Activated CD4-positive, alpha-beta T cell treated with anti-CD3 and anti-CD28 coated beads, Interleukin-2, amount 10 ng/mL, durations not matched to agents 7 days and 5 days (primary cell): Measurements from ENCODE around the gene SULT1A3. TPM values are rescaled to one million over a fixed set of nuclear protein-coding genes. Genes with fewer than 3 reads are reported as not detected.
A peak's percentile ranks its signal among the peaks of the same experiment; 100 is the strongest.

Experiments used
- CTCF ChIA-PET: fragments of 350-600 bp; sonication (Branson Sonifier 250); formaldehyde crosslinking; loops from one replicate; lab custom pipeline; 2021; ENCODE audit warnings: antibody characterized with exemption; lab: Charles Lee
- POLR2A ChIA-PET: fragments of 350-600 bp; sonication (Branson Sonifier 250); formaldehyde crosslinking; loops from one replicate; lab custom pipeline; 2021; ENCODE audit warnings: antibody characterized with exemption; lab: Charles Lee
- DNase-seq: peaks from one replicate; pipeline ENCODE4 v3.0.0-alpha.2; 2020
- H3K27ac Mint-ChIP-seq: one replicate; pipeline ENCODE4 v1.8.0; 2021; ENCODE audit warnings: mild to moderate bottlenecking, moderate library complexity, mixed read lengths
- H3K27me3 Mint-ChIP-seq: one replicate; pipeline ENCODE4 v1.8.0; 2021; ENCODE audit warnings: mixed read lengths
- H3K36me3 Mint-ChIP-seq: one replicate; pipeline ENCODE4 v1.8.0; 2021; ENCODE audit warnings: low read depth, mixed read lengths
- H3K4me1 Mint-ChIP-seq: one replicate; pipeline ENCODE4 v1.8.0; 2021; ENCODE audit warnings: mixed read lengths
- H3K4me3 Mint-ChIP-seq: one replicate; pipeline ENCODE4 v1.8.0; 2021; ENCODE audit warnings: mild to moderate bottlenecking, moderate library complexity, mixed read lengths
- H3K9me3 Mint-ChIP-seq: one replicate; pipeline ENCODE4 v1.8.0; 2021; ENCODE audit warnings: mixed read lengths
- total RNA-seq, 2 experiments: library from RNA; stranded (reverse); gene quantifications; one replicate each; pipeline ENCODE4 v1.2.3, GENCODE V29; 2021

Gene SULT1A3
- total RNA-seq, 2 experiments from 2014 or later, result 37.5 to 38.1 TPM

- Mint-ChIP-seq H3K4me1 (peaks cover 10% of the 10 kb centered on the region), H3K9me3 (no peaks in the 10 kb centered on the region), H3K27me3 (no peaks in the 10 kb centered on the region), H3K4me3 (no peak overlapping the region), H3K36me3 (peaks cover 11% of the 10 kb centered on the region), H3K27ac (peak overlapping the region; percentile 73)
- ChIA-PET CTCF (interaction anchor here (0.6 to 2.6 kb wide), 6 partner anchors 19 to 449 kb away, joined by 3 to 9 read pairs (median 4); partner anchors contain the start of gene TBX6), POLR2A (no interaction called here)
- DNase-seq, result no peak
Measured at GRCh38 chr16:30179931-30180330, 19.1 kb upstream of the SULT1A3 start.

GRCh38 chr16:30180741-30181140 lies 18.3 kb upstream of the SULT1A3 start:
- peaks cover 10% of the 10 kb centered on the region for H3K4me1 Mint-ChIP-seq
- no peaks in the 10 kb centered on the region for H3K9me3 Mint-ChIP-seq
- POLR2A ChIA-PET, result no interaction called here
- CTCF ChIA-PET, result interaction anchor here (2.6 kb wide), 1 partner anchor 88 kb away, joined by 9 read pairs; the partner anchor contains the start of gene TBX6
- peaks cover 20% of the 10 kb centered on the region for H3K36me3 Mint-ChIP-seq
- H3K27ac Mint-ChIP-seq, result no peak overlapping the region
- no peaks in the 10 kb centered on the region for H3K27me3 Mint-ChIP-seq
- DNase-seq, result no peak
- H3K4me3 Mint-ChIP-seq, result no peak overlapping the region

GRCh38 chr16:30183233-30184095 lies 15.6 kb upstream of the SULT1A3 start, which contains the start of gene CORO1A:
CORO1A (plus strand) TSS chr16:30183602; CDS start chr16:30185210, 1,608 bp downstream.
- peak within 1 kb of the TSS; percentile 99 for H3K4me3 Mint-ChIP-seq
- H3K9me3 Mint-ChIP-seq, result no peaks in the 10 kb centered on the region
- H3K27me3 Mint-ChIP-seq, result no peaks in the 10 kb centered on the region
- H3K36me3 Mint-ChIP-seq, result peaks cover 44% of the 10 kb centered on the region
- CTCF ChIA-PET, result interaction anchor here (0.8 to 3.5 kb wide), 3 partner anchors 41 to 128 kb away, joined by 3 to 28 read pairs (median 3); partner anchors contain the start of gene TBX6
- peak; percentile 89 for DNase-seq
- POLR2A ChIA-PET, result interaction anchor here (0.7 kb wide), 1 partner anchor 71 kb away, joined by 3 read pairs; no protein-coding TSS in a partner anchor
- peak within 1 kb of the TSS; percentile 97 for H3K27ac Mint-ChIP-seq
- peaks cover 25% of the 10 kb centered on the region for H3K4me1 Mint-ChIP-seq

GRCh38 chr16:30184096-30184890 lies 14.8 kb upstream of the SULT1A3 start:
- H3K27me3 Mint-ChIP-seq, result no peaks in the 10 kb centered on the region
- POLR2A ChIA-PET, result no interaction called here
- peaks cover 44% of the 10 kb centered on the region for H3K36me3 Mint-ChIP-seq
- H3K9me3 Mint-ChIP-seq, result no peaks in the 10 kb centered on the region
- peaks cover 25% of the 10 kb centered on the region for H3K4me1 Mint-ChIP-seq
- H3K4me3 Mint-ChIP-seq, result peak overlapping the region; percentile 99
- peak overlapping the region; percentile 97 for H3K27ac Mint-ChIP-seq
- DNase-seq, result peak; percentile 93
- CTCF ChIA-PET, result interaction anchor here (0.6 to 3.5 kb wide), 3 partner anchors 42 to 711 kb away, joined by 3 to 28 read pairs (median 4); partner anchors contain the start of gene TBX6

GRCh38 chr16:30184891-30185682 lies 14.0 kb upstream of the SULT1A3 start:
- POLR2A ChIA-PET, result interaction anchor here (1.0 to 1.5 kb wide), 4 partner anchors 45 to 287 kb away, joined by 4 to 5 read pairs (median 4); partner anchors contain the start of gene TBX6
- H3K9me3 Mint-ChIP-seq, result no peaks in the 10 kb centered on the region
- H3K4me1 Mint-ChIP-seq, result peaks cover 25% of the 10 kb centered on the region
- peak overlapping the region; percentile 99 for H3K4me3 Mint-ChIP-seq
- peak overlapping the region; percentile 97 for H3K27ac Mint-ChIP-seq
- DNase-seq, result no peak
- H3K27me3 Mint-ChIP-seq, result no peaks in the 10 kb centered on the region
- H3K36me3 Mint-ChIP-seq, result peaks cover 44% of the 10 kb centered on the region
- CTCF ChIA-PET, result interaction anchor here (0.8 to 3.5 kb wide), 7 partner anchors 13 to 472 kb away, joined by 3 to 28 read pairs (median 4); partner anchors contain the start of genes GDPD3 and TBX6

- POLR2A ChIA-PET, result interaction anchor here (0.8 to 1.5 kb wide), 5 partner anchors 11 to 286 kb away, joined by 3 to 5 read pairs (median 4); partner anchors contain the start of gene TBX6
- CTCF ChIA-PET, result interaction anchor here (0.6 to 3.5 kb wide), 9 partner anchors 14 to 471 kb away, joined by 3 to 28 read pairs (median 4); partner anchors contain the start of genes GDPD3 and TBX6
- Mint-ChIP-seq H3K36me3 (peaks cover 44% of the 10 kb centered on the region), H3K9me3 (no peaks in the 10 kb centered on the region), H3K4me3 (peak overlapping the region; percentile 99), H3K27me3 (no peaks in the 10 kb centered on the region), H3K4me1 (peaks cover 25% of the 10 kb centered on the region), H3K27ac (peak overlapping the region; percentile 97)
- peak; percentile 93 for DNase-seq
Measured at GRCh38 chr16:30185683-30186421, 13.2 kb upstream of the SULT1A3 start.

- ChIA-PET CTCF (interaction anchor here (0.6 to 3.5 kb wide), 10 partner anchors 14 to 471 kb away, joined by 3 to 28 read pairs (median 4); partner anchors contain the start of genes GDPD3 and TBX6), POLR2A (interaction anchor here (0.8 to 1.5 kb wide), 4 partner anchors 12 to 285 kb away, joined by 3 to 5 read pairs (median 4); partner anchors contain the start of gene TBX6)
- Mint-ChIP-seq H3K4me3 (peak overlapping the region; percentile 99), H3K4me1 (peaks cover 23% of the 10 kb centered on the region), H3K27me3 (no peaks in the 10 kb centered on the region), H3K9me3 (no peaks in the 10 kb centered on the region), H3K27ac (peak overlapping the region; percentile 97), H3K36me3 (peaks cover 44% of the 10 kb centered on the region)
- no peak for DNase-seq
Measured at GRCh38 chr16:30186444-30186781, 12.6 kb upstream of the SULT1A3 start.

GRCh38 chr16:30186782-30187555 lies 12.1 kb upstream of the SULT1A3 start:
- Mint-ChIP-seq H3K27ac (peak overlapping the region; percentile 97), H3K4me3 (peak overlapping the region; percentile 99), H3K36me3 (peaks cover 44% of the 10 kb centered on the region), H3K4me1 (peaks cover 21% of the 10 kb centered on the region), H3K9me3 (no peaks in the 10 kb centered on the region), H3K27me3 (no peaks in the 10 kb centered on the region)
- ChIA-PET POLR2A (interaction anchor here (1.5 kb wide), 1 partner anchor 44 kb away, joined by 4 read pairs; no protein-coding TSS in a partner anchor), CTCF (interaction anchor here (1.1 to 2.3 kb wide), 3 partner anchors 62 to 223 kb away, joined by 3 to 6 read pairs (median 3); partner anchors contain the start of gene TBX6)
- DNase-seq, result peak; percentile 91

- Mint-ChIP-seq H3K9me3 (no peaks in the 10 kb centered on the region), H3K4me3 (peak overlapping the region; percentile 99), H3K4me1 (peaks cover 15% of the 10 kb centered on the region), H3K36me3 (peaks cover 44% of the 10 kb centered on the region), H3K27me3 (no peaks in the 10 kb centered on the region), H3K27ac (peak overlapping the region; percentile 97)
- no peak for DNase-seq
- POLR2A ChIA-PET, result interaction anchor here (1.5 kb wide), 1 partner anchor 44 kb away, joined by 4 read pairs; no protein-coding TSS in a partner anchor
- CTCF ChIA-PET, result interaction anchor here (1.1 to 2.3 kb wide), 3 partner anchors 62 to 222 kb away, joined by 3 to 6 read pairs (median 3); partner anchors contain the start of gene TBX6
Measured at GRCh38 chr16:30187556-30187865, 11.5 kb upstream of the SULT1A3 start.

GRCh38 chr16:30187971-30188561 lies 11.0 kb upstream of the SULT1A3 start:
- DNase-seq, result no peak

More at GRCh38 chr16:30187971-30188561, 11.0 kb upstream of the SULT1A3 start:
- peak overlapping the region; percentile 99 for H3K4me3 Mint-ChIP-seq
- H3K9me3 Mint-ChIP-seq, result no peaks in the 10 kb centered on the region
- ChIA-PET CTCF (interaction anchor here (1.1 to 2.3 kb wide), 3 partner anchors 63 to 222 kb away, joined by 3 to 6 read pairs (median 3); partner anchors contain the start of gene TBX6), POLR2A (interaction anchor here (1.5 kb wide), 1 partner anchor 45 kb away, joined by 4 read pairs; no protein-coding TSS in a partner anchor)
- H3K27ac Mint-ChIP-seq, result peak overlapping the region; percentile 60
- peaks cover 44% of the 10 kb centered on the region for H3K36me3 Mint-ChIP-seq
- no peaks in the 10 kb centered on the region for H3K27me3 Mint-ChIP-seq
- peaks cover 15% of the 10 kb centered on the region for H3K4me1 Mint-ChIP-seq
